22Rv1 (cell line): ENCODE results near the gene DENND2A.
"Not testable (repeated sequence)": the region's sequence is repeated elsewhere in the genome, so short reads cannot be mapped to it uniquely, and the experiment has no call there.

Experiments used
- H3K27ac ChIP-seq: fragments of 450-650 bp; 2 replicates; pipeline ENCODE4 v1.5.1; 2017
- ZFX ChIP-seq: fragments of 450-650 bp; IDR thresholded peaks from 2 replicates; pipeline ENCODE4 v1.6.1; 2017; ENCODE audit warnings: antibody characterized with exemption, borderline replicate concordance
- TF ChIP-seq, protein P1 (sequence below): fragments of 450-650 bp; IDR thresholded peaks from 2 replicates; pipeline ENCODE4 v1.5.1; 2017; ENCODE audit warnings: mild to moderate bottlenecking

DENND2A gene

DNA sequence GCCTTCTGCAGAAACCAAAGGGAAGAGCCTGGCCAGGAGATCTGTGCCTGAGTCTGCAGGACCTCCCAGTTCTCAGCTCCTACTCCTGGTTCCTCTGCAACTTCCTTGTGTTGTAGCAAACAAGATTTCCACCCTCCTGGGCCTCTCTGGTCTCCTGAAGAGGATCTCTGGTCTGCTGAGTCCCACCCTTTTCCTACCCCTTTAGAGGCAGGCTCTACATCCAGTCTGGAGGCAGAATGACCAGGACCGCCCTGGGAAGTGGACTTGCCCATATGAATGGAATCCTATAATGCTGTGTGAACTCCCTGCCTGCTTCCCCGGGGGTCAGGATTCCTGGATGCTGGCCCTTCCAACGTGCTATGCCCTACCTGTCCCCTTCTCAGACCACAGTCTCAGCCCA, 3.2 kb downstream of the DENND2A start:
- H3K27ac ChIP-seq = no peak overlapping the region
- TF ChIP-seq, protein P1, sequence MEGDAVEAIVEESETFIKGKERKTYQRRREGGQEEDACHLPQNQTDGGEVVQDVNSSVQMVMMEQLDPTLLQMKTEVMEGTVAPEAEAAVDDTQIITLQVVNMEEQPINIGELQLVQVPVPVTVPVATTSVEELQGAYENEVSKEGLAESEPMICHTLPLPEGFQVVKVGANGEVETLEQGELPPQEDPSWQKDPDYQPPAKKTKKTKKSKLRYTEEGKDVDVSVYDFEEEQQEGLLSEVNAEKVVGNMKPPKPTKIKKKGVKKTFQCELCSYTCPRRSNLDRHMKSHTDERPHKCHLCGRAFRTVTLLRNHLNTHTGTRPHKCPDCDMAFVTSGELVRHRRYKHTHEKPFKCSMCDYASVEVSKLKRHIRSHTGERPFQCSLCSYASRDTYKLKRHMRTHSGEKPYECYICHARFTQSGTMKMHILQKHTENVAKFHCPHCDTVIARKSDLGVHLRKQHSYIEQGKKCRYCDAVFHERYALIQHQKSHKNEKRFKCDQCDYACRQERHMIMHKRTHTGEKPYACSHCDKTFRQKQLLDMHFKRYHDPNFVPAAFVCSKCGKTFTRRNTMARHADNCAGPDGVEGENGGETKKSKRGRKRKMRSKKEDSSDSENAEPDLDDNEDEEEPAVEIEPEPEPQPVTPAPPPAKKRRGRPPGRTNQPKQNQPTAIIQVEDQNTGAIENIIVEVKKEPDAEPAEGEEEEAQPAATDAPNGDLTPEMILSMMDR = no peak
- no peak for TF ChIP-seq ZFX

DNA sequence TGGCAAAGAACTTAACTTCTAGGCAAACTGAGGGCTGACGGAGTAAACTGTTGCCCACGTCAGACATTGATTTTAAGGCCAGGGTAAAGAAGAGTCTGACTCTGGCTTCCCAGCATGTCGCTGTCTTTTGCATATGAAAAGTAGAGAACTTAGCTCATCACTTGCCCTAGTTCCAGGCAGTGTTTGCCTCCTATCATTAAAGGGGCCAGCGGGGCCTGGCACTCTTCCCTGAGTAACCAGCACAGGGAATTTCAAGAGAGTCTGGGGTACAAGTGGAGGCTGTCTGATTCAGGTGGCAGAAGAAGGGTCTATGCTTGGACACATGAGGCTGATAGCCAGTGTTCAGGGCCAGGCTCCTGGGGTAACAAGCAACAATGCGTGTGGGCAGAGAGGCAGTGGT, 4.8 kb downstream of the DENND2A start:
- TF ChIP-seq ZFX = no peak
- TF ChIP-seq, protein P1 = no peak
- H3K27ac ChIP-seq = no peak overlapping the region

DNA sequence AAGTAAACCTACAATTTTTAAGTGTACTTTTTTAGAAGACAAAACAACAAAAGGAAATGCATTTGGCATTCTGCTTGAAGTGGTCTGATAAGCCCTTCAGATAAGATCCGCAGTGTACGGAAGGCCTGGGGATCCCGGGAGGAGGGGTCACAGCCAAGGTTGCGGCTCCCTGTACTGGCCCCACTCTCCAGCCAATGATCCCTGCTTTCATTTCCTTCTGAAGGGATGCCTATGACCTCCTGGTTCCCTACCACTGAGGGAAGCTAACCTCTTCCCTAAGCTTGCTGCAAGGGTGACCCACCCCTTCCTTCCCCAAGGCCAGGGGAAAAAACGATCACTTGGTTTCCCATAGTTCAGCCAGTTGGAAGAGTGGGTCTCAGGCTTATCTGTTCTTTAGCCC, 5.3 kb downstream of the DENND2A start:
- no peak overlapping the region for H3K27ac ChIP-seq
- TF ChIP-seq ZFX = no peak
- TF ChIP-seq, protein P1 = no peak

DNA sequence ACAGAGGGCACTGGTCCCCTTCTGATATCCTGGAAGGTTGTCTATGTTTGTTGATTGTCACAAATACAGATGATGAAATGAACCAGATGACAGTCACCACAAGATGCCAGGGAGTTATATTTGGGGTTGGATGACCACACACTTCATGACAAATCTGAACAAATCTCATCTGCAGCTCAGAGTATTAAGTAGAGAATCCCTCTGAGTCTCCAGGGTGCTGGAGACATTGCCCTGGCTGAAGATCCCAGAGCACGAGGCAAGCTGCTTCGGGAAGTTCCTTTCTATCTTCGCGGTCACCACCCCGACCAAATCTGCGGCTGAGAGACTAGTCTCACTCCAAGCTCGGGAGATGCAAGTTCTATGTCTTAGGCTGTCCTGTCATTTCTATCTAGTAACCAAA, 9.0 kb downstream of the DENND2A start:
- TF ChIP-seq, protein P1 = no peak
- no peak for TF ChIP-seq ZFX
- H3K27ac ChIP-seq = no peak overlapping the region

DNA sequence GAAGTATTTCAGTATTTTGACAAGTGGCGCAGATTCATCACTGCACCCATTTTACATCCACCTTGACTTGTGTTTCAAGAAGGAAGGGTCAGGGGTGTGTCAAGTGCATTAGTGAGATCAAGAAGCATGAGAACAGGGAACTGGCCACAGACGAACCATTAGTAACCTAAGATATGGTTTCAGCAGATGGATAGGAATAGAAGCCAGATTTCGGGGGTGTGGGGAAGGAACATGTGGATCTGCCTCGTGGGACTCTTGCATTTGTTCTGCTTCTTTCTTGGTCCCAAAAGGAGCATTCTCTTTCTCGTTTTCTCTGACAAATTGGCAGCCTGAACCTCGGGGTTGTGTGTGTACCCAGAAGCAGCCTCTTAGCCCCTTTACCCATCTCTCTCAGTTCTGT, 9.6 kb downstream of the DENND2A start:
- TF ChIP-seq, protein P1 = no peak
- TF ChIP-seq ZFX = no peak
- no peak overlapping the region for H3K27ac ChIP-seq

DNA sequence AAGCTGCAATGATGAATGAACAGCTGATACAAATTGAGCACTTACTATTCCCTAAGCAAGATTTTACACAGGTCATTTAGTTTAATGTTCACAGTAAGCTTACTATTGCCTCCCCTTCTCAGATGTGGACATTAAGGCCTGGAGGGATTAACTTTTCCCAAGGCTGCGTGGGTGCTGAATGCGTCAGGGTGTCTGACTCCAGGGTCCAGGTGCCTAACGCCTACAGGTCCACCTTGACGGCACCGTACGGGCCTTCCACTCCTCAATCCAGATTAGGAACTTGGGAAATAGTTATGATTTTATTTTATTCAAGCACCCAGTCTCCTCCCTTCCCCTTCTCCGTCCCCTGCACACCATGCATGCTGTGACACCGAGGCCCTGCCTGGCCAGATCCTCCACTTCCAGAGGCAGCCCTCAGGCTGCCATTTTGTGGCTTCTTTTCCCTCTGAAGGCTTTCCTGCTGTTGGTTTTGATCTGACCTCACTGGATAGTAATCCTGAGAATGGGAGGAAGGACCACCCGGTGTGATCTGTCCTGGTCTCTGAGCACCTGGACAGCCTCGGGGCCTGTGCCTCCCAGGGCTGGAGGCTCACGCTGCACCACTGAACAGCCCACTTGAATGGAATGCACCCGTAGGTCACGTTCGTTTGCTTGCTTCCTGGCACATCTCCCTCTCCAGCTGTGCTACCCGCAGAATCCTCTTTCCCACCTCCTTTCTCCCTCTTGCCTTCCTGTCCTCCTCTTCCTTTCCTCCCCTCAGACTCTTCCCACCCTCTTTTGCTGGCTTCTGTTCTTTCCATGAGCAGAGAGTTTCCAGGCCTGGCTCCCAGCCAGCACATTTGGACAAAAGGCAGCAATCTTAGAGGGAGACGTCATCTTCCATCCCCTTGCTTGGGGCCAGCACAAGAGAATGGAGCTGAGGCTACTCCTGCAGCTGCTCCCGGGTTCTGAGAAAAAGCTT, 14.4 kb downstream of the DENND2A start:
- no peak overlapping the region for H3K27ac ChIP-seq
- TF ChIP-seq, protein P1 = no peak
- no peak for TF ChIP-seq ZFX

DNA sequence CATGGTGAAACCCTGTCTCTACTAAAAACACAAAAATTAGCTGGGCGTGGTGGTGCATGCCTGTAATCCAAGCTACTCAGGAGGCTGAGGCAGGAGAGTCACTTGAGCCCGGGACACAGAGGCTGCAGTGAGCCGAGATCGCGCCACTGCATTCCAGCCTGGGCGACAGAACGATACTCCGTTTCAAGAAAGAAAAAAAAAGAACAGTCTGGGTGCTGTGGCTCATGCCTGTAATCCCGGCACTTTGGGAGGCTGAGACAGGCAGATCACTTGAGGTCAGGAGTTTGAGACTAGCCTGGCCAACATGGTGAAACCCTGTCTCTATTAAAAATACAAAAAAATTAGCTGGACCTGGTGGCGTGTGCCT, 15.4 kb downstream of the DENND2A start:
- H3K27ac ChIP-seq = not testable (repeated sequence)
